Parathyroid adenoma (tissue), 2 donors: ENCODE measurements around the gene ZNF654.

Experiments
- H2AFZ ChIP-seq: fragments of 300-600 bp; sonication (generic); one replicate; pipeline ENCODE4 v1.7.0; 2017; ENCODE audit warnings: antibody characterized with exemption, mild to moderate bottlenecking
- H3K27ac ChIP-seq: fragments of 300-600 bp; sonication (generic); one replicate; pipeline ENCODE4 v1.7.0; 2017
- H3K27me3 ChIP-seq: fragments of 300-600 bp; sonication (generic); one replicate; pipeline ENCODE4 v1.7.0; 2017; ENCODE audit warnings: low read length; ENCODE audit not compliant: control insufficient read depth, insufficient read depth
- H3K36me3 ChIP-seq: fragments of 300-600 bp; sonication (generic); one replicate; pipeline ENCODE4 v1.7.0; 2017; ENCODE audit warnings: low read length; ENCODE audit not compliant: control insufficient read depth, insufficient read depth
- H3K4me1 ChIP-seq: fragments of 300-600 bp; sonication (generic); one replicate; pipeline ENCODE4 v1.7.0; 2017; ENCODE audit warnings: control low read depth
- H3K4me2 ChIP-seq: fragments of 300-600 bp; sonication (generic); one replicate; pipeline ENCODE4 v1.7.0; 2017; ENCODE audit warnings: low read length
- H3K4me3 ChIP-seq: fragments of 300-600 bp; sonication (generic); one replicate; pipeline ENCODE4 v1.7.0; 2017; ENCODE audit warnings: low read depth, low read length
- H3K79me2 ChIP-seq: fragments of 300-600 bp; sonication (generic); one replicate; pipeline ENCODE4 v1.7.0; 2017; ENCODE audit warnings: control low read depth
- H3K9ac ChIP-seq: fragments of 300-600 bp; sonication (generic); one replicate; pipeline ENCODE4 v1.7.0; 2017; ENCODE audit warnings: mild to moderate bottlenecking
- H3K9me3 ChIP-seq: fragments of 300-600 bp; sonication (generic); one replicate; pipeline ENCODE4 v1.7.0; 2017; ENCODE audit warnings: low read length; ENCODE audit not compliant: control insufficient read depth
- TF ChIP-seq, protein P1 (sequence below): fragments of 300-600 bp; sonication (generic); IDR thresholded peaks from one replicate; pipeline ENCODE4 v1.7.0; 2017; ENCODE audit warnings: antibody characterized with exemption, mild to moderate bottlenecking
- donor health status: primary hyperparathyroidism.

The ZNF654 gene

GRCh38 chr3:88142094-88142624 lies 83.1 kb downstream of the ZNF654 start:
- Histone ChIP-seq H3K9ac (no peak overlapping the region), H3K27me3 (no peaks in the 10 kb centered on the region)

GRCh38 chr3:88147261-88147660 lies 88.2 kb downstream of the ZNF654 start:
- no peak overlapping the region for H3K4me2 ChIP-seq
- H3K27me3 ChIP-seq: no peaks in the 10 kb centered on the region
- H3K4me1 ChIP-seq: peaks cover 5% of the 10 kb centered on the region
- TF ChIP-seq, protein P1, sequence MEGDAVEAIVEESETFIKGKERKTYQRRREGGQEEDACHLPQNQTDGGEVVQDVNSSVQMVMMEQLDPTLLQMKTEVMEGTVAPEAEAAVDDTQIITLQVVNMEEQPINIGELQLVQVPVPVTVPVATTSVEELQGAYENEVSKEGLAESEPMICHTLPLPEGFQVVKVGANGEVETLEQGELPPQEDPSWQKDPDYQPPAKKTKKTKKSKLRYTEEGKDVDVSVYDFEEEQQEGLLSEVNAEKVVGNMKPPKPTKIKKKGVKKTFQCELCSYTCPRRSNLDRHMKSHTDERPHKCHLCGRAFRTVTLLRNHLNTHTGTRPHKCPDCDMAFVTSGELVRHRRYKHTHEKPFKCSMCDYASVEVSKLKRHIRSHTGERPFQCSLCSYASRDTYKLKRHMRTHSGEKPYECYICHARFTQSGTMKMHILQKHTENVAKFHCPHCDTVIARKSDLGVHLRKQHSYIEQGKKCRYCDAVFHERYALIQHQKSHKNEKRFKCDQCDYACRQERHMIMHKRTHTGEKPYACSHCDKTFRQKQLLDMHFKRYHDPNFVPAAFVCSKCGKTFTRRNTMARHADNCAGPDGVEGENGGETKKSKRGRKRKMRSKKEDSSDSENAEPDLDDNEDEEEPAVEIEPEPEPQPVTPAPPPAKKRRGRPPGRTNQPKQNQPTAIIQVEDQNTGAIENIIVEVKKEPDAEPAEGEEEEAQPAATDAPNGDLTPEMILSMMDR: no peak
- H3K9ac ChIP-seq: no peak overlapping the region
- H2AFZ ChIP-seq: no peak overlapping the region
- peaks cover 7% of the 10 kb centered on the region for H3K79me2 ChIP-seq
- H3K4me3 ChIP-seq: no peak overlapping the region
- H3K9me3 ChIP-seq: no peaks in the 10 kb centered on the region
- H3K27ac ChIP-seq: no peak overlapping the region
- H3K36me3 ChIP-seq: no peaks in the 10 kb centered on the region

More at GRCh38 chr3:88142094-88142624, 83.1 kb downstream of the ZNF654 start:
- H3K36me3 ChIP-seq: no peaks in the 10 kb centered on the region
- no peak overlapping the region for H3K4me2 ChIP-seq
- no peaks in the 10 kb centered on the region for H3K79me2 ChIP-seq
- H3K9me3 ChIP-seq: no peaks in the 10 kb centered on the region
- H3K4me3 ChIP-seq: no peak overlapping the region
- H3K27ac ChIP-seq: no peak overlapping the region
- TF ChIP-seq, protein P1: no peak
- H3K4me1 ChIP-seq: no peaks in the 10 kb centered on the region
- no peak overlapping the region for H2AFZ ChIP-seq

GRCh38 chr3:88148651-88149050 lies 89.6 kb downstream of the ZNF654 start:
- H3K27me3 ChIP-seq: no peaks in the 10 kb centered on the region
- peak overlapping the region; percentile 70 for H3K4me2 ChIP-seq
- H3K27ac ChIP-seq: no peak overlapping the region
- H3K9ac ChIP-seq: no peak overlapping the region
- H3K4me1 ChIP-seq: peaks cover 5% of the 10 kb centered on the region
- TF ChIP-seq, protein P1: no peak
- peaks cover 7% of the 10 kb centered on the region for H3K79me2 ChIP-seq
- H3K36me3 ChIP-seq: no peaks in the 10 kb centered on the region
- peak overlapping the region; percentile 89 for H2AFZ ChIP-seq
- H3K4me3 ChIP-seq: peak overlapping the region; percentile 94
- no peaks in the 10 kb centered on the region for H3K9me3 ChIP-seq

DNA sequence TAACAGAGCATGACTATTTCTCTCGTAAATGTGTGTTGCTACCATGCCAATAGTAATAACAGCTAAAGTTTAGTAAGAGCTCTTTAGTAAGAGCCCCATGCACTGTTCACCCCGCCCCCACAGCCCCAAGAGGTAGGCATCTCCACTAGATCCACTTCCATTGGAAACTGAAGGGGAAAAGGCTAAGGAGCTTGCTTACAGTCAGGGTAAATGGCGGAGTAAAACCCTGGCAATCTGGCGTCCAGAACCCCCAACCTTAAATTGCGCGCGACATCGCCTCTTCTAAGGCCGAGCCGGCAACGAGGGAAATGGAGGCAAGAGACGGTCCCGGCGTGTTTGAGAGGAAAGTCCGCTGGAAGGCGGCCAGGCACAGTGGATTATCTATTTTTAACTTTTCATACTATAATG lies 90.0 kb downstream of the ZNF654 start:
- Histone ChIP-seq H3K79me2 (peaks cover 7% of the 10 kb centered on the region), H3K4me2 (peak overlapping the region; percentile 70), H3K4me3 (peak overlapping the region; percentile 94), H3K9ac (no peak overlapping the region), H3K36me3 (no peaks in the 10 kb centered on the region), H3K4me1 (peaks cover 5% of the 10 kb centered on the region), H3K27ac (peak overlapping the region; percentile 94), H3K27me3 (no peaks in the 10 kb centered on the region), H2AFZ (peak overlapping the region; percentile 89), H3K9me3 (no peaks in the 10 kb centered on the region)
- TF ChIP-seq, protein P1: no peak
